HG02571 (cell line): ENCODE measurements around the gene FFAR1.
"Not testable (repeated sequence)": the region's sequence is repeated elsewhere in the genome, so short reads cannot be mapped to it uniquely, and the experiment has no call there.

Experiments
- ATAC-seq: cut with Tn5 transposase; IDR thresholded peaks from one replicate; pipeline ENCODE4 v1.9.1; 2021; ENCODE audit warnings: mild to moderate bottlenecking, moderate library complexity; ENCODE audit not compliant: unreplicated experiment

The FFAR1 gene

GRCh38 chr19:35341006-35341405, 6.7 kb upstream of the FFAR1 start:
- ATAC-seq = no peak

DNA sequence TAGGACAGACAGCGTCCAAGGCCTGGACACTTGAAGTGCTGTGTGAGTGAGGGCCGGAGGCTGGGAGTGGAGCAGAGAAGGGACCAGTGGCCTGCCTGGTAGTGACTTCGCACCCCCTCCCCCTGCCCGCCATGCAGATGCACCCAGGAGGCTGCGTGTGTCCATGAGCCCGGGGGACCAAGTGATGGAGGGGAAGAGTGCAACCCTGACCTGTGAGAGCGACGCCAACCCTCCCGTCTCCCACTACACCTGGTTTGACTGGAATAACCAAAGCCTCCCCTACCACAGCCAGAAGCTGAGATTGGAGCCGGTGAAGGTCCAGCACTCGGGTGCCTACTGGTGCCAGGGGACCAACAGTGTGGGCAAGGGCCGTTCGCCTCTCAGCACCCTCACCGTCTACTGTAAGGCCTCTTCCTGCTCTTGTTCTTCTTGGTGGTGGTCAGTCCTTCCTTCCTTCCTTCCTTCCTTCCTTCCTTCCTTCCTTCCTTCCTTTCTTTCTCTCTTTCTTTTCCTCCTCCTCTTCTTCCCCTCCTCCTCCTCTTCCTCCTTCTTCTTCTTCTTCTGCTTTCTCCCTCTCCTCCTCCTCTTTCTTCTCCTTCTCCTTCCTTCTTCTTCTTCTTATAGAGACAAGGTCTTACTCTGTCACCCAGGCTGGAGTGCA, 6.0 kb upstream of the FFAR1 start:
- ATAC-seq = no peak

GRCh38 chr19:35342430-35342829, 5.3 kb upstream of the FFAR1 start:
- no peak for ATAC-seq

- no peak for ATAC-seq
Observed at GRCh38 chr19:35344511-35345031, 3.1 kb upstream of the FFAR1 start.

GRCh38 chr19:35345671-35346111, 2.0 kb upstream of the FFAR1 start:
- no peak for ATAC-seq

GRCh38 chr19:35346193-35347052, 1.3 kb upstream of the FFAR1 start:
- ATAC-seq = no peak

DNA sequence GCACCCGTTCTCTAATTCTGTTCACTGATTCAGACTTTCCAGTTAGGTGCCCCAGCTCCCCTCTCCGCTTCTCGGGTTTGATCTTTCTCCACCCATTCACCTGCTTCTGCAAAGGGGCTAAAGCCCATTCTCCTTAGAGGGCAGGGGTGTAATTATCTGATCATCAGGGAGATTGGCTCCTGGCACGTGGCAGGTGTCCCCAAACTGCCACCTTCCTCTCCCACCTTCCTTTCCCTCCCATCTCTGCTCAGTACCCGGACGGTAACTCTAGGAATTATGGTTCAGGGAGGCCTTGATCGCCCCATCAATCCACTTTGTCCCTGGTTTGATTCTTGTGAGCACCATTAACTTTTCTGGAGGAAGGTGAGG, 212 bp downstream of the FFAR1 start:
- no peak for ATAC-seq

GRCh38 chr19:35348911-35349611, 1.4 kb downstream of the FFAR1 start:
- no peak for ATAC-seq

GRCh38 chr19:35349614-35350521, 2.2 kb downstream of the FFAR1 start:
- no peak for ATAC-seq

DNA sequence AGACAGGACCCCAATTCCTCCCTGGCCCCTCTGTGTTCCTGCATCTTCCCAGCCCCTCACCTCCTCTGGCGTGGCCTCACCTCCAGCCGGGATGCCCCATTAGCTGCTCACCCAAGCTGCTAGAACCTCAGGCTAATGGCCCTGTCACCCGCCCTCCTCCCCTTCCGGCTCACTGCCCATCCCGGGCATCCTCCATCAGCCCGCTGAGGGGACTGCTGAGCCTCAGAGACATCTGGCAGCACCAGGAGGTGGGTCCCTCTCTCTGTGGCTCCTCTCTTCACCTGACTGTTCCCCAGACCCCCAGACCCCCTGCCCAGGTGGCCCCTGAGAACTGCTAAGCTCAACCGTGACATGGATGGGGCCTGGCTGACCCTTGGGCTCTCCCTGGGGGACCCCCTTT, 2.9 kb downstream of the FFAR1 start:
- ATAC-seq = no peak

DNA sequence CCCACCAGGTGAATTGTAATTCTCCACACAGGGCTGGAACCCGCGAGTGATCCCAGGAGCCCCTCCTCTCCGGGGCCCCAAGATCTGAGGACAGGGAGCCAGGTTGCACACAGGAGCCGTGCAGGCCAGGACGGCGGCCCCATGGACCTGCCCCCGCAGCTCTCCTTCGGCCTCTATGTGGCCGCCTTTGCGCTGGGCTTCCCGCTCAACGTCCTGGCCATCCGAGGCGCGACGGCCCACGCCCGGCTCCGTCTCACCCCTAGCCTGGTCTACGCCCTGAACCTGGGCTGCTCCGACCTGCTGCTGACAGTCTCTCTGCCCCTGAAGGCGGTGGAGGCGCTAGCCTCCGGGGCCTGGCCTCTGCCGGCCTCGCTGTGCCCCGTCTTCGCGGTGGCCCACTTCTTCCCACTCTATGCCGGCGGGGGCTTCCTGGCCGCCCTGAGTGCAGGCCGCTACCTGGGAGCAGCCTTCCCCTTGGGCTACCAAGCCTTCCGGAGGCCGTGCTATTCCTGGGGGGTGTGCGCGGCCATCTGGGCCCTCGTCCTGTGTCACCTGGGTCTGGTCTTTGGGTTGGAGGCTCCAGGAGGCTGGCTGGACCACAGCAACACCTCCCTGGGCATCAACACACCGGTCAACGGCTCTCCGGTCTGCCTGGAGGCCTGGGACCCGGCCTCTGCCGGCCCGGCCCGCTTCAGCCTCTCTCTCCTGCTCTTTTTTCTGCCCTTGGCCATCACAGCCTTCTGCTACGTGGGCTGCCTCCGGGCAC, 3.9 kb downstream of the FFAR1 start:
- ATAC-seq = no peak

GRCh38 chr19:35352177-35352447, 4.4 kb downstream of the FFAR1 start:
- no peak for ATAC-seq

GRCh38 chr19:35352448-35353304, 5.0 kb downstream of the FFAR1 start:
- ATAC-seq = no peak

- no peak for ATAC-seq
Observed at GRCh38 chr19:35353635-35354034, 5.9 kb downstream of the FFAR1 start.

DNA sequence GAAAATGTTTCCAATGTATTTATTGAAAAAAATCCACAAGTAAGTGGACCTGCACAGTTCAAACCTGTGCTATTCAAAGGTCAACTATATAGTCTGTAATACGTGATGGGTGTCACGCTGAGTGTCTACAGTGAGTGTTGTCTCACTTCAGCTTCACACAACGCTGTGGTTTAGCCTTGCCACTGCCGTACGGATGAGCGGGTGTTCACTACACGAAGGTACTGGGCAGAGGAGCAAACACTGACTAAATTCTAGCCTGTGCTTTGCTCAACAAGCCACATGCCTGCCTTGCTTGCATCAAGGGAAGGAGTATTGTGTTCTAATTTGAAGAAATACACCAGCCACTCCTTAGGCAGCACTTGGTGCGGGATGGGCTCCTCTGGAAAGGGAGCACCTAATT, 7.2 kb downstream of the FFAR1 start:
- ATAC-seq = no peak

DNA sequence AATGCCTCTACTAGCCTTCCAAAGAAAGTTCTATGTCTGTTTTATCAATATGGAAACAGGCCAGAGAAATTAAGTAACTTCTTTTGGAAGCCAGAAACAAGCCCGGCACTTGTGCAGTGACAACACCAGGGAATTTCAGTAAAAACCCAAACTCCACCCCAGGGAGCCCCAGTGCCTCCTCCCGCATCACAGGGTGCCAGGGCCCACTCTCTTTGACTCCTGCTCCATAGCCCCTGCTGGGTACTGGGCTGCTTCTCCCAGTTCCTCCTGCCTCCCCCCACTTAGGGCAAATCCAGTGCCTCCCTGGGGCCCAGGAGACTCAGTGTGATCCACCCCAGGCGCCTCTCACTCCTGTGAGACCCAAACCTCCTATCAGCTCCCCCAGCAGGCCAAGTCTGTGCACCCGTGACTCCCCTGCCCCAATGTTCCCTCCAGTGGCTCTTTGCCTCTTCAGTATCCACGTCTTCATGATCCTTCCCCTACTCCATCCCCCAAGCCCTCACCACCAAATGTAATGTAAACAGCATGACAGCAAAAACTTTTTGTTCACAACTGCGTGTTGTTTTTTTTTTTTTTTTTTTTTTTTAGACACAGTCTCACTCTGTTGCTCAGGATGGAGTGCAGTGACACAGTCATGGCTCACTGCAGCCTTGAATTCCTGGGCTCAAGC, 8.2 kb downstream of the FFAR1 start:
- no peak for ATAC-seq

- no peak for ATAC-seq
Observed at GRCh38 chr19:35357867-35358573, 10.3 kb downstream of the FFAR1 start, which contains the start of gene FFAR3. FFAR3 (plus strand) TSS chr19:35358460; CDS start chr19:35358891, 431 bp downstream.

DNA sequence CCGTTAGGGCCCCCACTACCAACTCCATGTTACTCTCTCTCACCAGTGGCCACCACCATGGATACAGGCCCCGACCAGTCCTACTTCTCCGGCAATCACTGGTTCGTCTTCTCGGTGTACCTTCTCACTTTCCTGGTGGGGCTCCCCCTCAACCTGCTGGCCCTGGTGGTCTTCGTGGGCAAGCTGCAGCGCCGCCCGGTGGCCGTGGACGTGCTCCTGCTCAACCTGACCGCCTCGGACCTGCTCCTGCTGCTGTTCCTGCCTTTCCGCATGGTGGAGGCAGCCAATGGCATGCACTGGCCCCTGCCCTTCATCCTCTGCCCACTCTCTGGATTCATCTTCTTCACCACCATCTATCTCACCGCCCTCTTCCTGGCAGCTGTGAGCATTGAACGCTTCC, 11.1 kb downstream of the FFAR1 start:
- not testable (repeated sequence) for ATAC-seq
